Heart left ventricle (tissue), 16 donors: ENCODE data around the gene PAQR5. TPM values are rescaled to one million over a fixed set of nuclear protein-coding genes. Genes with fewer than 3 reads are reported as not detected.

ENCODE experiments used
- ATAC-seq, 4 donors: fragments of 200-7000 bp; cut with Tn5 transposase; one replicate each; pipeline ENCODE4 v1.9.1; 2020 to 2022; ENCODE audit warnings: moderate library complexity in 4 of 4, mild to moderate bottlenecking in 3 of 4, moderate number of reproducible peaks in 1 of 4
- DNase-seq, 5 donors: peaks; one replicate each; pipeline ENCODE4 v3.0.0-alpha.2; 2020
- H3K27ac ChIP-seq, 12 donors: fragments of 200-600 bp; sonication (generic) in 4 of 12; one replicate each; pipeline versions ENCODE4 v1.5.0 to v1.8.0; 2016 to 2022; ENCODE audit warnings: mild to moderate bottlenecking in 2 of 12
- H3K27me3 ChIP-seq, 9 donors: fragments of 200-600 bp; sonication (generic) in 2 of 9; one replicate each; pipeline versions ENCODE4 v1.5.1 to v1.8.0; 2016 to 2022; ENCODE audit warnings: mild to moderate bottlenecking in 3 of 9
- H3K36me3 ChIP-seq, 9 donors: fragments of 200-600 bp; sonication (generic) in 2 of 9; one replicate each; pipeline versions ENCODE4 v1.5.0 to v1.8.0; 2018 to 2022; ENCODE audit warnings: mild to moderate bottlenecking in 2 of 9
- H3K4me1 ChIP-seq, 12 donors: fragments of 200-600 bp; sonication (generic) in 4 of 12; one replicate each; pipeline versions ENCODE4 v1.5.0 to v1.8.0; 2016 to 2022; ENCODE audit warnings: mild to moderate bottlenecking in 3 of 12
- H3K4me3 ChIP-seq, 12 donors: fragments of 200-600 bp; sonication (generic) in 4 of 12; one replicate each; pipeline versions ENCODE4 v1.5.0 to v1.8.0; 2017 to 2022; ENCODE audit warnings: mild to moderate bottlenecking in 9 of 12, moderate library complexity in 4 of 12
- H3K9me3 ChIP-seq, 12 donors: fragments of 200-600 bp; sonication (generic) in 4 of 12; one replicate each; pipeline versions ENCODE4 v1.5.0 to v1.8.0; 2016 to 2022; ENCODE audit warnings: mild to moderate bottlenecking in 1 of 12
- POLR2A ChIP-seq, 2 donors: fragments of 450-650 bp; IDR thresholded peaks; one replicate each; pipeline ENCODE4 v1.6.1; 2017; ENCODE audit warnings: antibody characterized with exemption in 2 of 2, mild to moderate bottlenecking in 2 of 2, moderate library complexity in 2 of 2
- WGBS, 4 donors: extraction: QIAGEN DNeasy Blood & Tissue Kit in 2 of 4; methylation state at CpG; one replicate each; pipeline versions ENCODE4 v1.1.5 to v1.1.7; 2013 to 2018; 5-methylcytosine and 5-hydroxymethylcytosine counted together
- intact Hi-C, 10 donors: fragments of 100-400 bp; cut with DNase I; formaldehyde crosslinking; loops; one replicate each; pipeline versions ENCODE4 v1.11.1 to v1.14.2; 2022
- polyA plus RNA-seq, 2 donors: library from polyadenylated mRNA; stranded (reverse); fragments of 200-250 nt; gene quantifications; one replicate each; pipeline ENCODE4 v1.2.3, GENCODE V29; 2013
- total RNA-seq, 9 donors: library from RNA; depleted of rRNA in 2 of 9; stranded (reverse); fragments of >200 nt in 2 of 9; fragmentation: NEBNext Ultra II Directional in 3 of 9; extraction: Animal tissue kit (Norgen Biotek cat#: 25700) in 3 of 9; gene quantifications; one replicate each; pipeline versions ENCODE4 v1.1.0 to v1.2.4, GENCODE V29; 2016 to 2023
- TF ChIP-seq, protein P1 (sequence below), 12 donors: fragments of 200-600 bp; sonication (generic) in 4 of 12; IDR thresholded peaks; one replicate each; pipeline versions ENCODE4 v1.5.0 to v1.8.0; 2018 to 2022; ENCODE audit warnings: antibody characterized with exemption in 12 of 12, mild to moderate bottlenecking in 5 of 12
- donor health status: ischemic (EF 13 %, LVEDD 7.1; RV severe dilation, severe dysfunction).
- donor health status: healthy with polysubstance abuse.
- donor health status: DM: no; HTN: yes; CAD: no.
- donor health status: DM: no; HTN: no; CAD: no.
- donor health status: ischemic (EF 25% LVEDD 6.9; RV normal size, moderate dysfunction).
- donor health status: ischemic (EF 25% LVEDD 5.7; RV mildly dilated, moderate dysfunction).
- donor health status: healthy.
- donor health status: DM: yes; HTN: yes; CAD: no.
- donor health status: ischemic (EF 35%, LVEDD 5.7; RV mildly dilated, moderate dysfunction).
- donor health status: nonischemic (EF 11% LVEDD 7.7; RV severe dilation, severe dysfunction).
- donor health status: DM: yes; HTN: yes; CAD: no.
- donor health status: PGD.
- donor health status: ischemic (EF 29% LVEDD 5.4; RV normal size, mild dysfunction).
- donor health status: nonischemic (EF 23%, LVEDD 6.1; RV moderate dilation, normal function).

PAQR5 gene
- total and polyA plus RNA-seq, 11 donors: 0.27 to 1.6 (median 1.1) TPM

DNA sequence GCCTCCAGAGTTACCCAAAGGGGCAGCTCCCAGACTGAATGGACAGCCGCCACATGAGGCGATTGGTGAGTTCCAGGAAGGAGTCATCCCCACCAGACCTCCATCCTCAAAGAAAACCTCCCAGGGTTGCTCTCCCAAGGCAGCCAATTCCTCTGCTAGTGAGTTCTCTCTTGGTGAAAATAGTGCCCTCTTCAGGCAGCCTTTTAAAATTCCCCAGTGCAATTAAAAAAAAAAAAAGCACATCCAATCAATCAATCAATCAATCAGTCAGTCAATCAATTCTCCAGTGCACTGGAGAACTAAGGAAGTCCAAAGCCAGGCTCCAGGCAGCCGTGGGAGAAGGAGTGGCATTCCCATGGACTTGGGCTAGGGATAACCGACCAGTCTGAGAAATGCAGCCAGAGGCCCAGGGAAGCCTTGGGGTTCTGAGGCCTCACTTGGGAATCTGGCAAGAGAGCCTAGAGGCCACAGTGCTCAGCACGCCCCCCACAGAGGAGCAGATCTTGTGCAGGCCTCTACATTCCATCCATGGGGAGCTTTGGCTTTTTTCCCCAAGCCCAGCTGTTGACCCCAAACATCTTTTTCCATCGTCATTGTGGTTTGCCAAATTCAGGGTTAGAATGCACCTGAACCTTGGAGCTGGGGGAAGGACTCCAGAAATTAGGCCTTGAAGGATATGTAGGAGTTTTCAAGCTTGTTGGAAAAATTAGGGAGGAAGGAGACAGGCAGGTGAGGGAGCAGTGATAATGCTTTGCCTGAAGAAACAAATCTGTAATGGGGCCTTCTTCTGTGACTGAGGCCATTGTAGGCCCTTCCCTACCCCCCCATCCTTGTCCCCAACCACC lies 4.8 kb downstream of the PAQR5 start:
- Histone ChIP-seq H3K9me3 (no peaks in the 10 kb centered on the region), H3K4me3 (no peak overlapping the region), H3K27ac (no peak overlapping the region), H3K27me3 (peaks cover 0 to 22% (median 9%) of the 10 kb centered on the region in 9 donors), H3K36me3 (no peaks in the 10 kb centered on the region), H3K4me1 (peaks cover 0 to 17% (median 6%) of the 10 kb centered on the region in 12 donors)
- WGBS, 4 donors: 82 to 92% (median 88%) methylated on average over 6 of the region's 6 CpGs
- ATAC-seq (no peak), DNase-seq (no peak)
- intact Hi-C loops: no loop called here
- TF ChIP-seq, protein P1, sequence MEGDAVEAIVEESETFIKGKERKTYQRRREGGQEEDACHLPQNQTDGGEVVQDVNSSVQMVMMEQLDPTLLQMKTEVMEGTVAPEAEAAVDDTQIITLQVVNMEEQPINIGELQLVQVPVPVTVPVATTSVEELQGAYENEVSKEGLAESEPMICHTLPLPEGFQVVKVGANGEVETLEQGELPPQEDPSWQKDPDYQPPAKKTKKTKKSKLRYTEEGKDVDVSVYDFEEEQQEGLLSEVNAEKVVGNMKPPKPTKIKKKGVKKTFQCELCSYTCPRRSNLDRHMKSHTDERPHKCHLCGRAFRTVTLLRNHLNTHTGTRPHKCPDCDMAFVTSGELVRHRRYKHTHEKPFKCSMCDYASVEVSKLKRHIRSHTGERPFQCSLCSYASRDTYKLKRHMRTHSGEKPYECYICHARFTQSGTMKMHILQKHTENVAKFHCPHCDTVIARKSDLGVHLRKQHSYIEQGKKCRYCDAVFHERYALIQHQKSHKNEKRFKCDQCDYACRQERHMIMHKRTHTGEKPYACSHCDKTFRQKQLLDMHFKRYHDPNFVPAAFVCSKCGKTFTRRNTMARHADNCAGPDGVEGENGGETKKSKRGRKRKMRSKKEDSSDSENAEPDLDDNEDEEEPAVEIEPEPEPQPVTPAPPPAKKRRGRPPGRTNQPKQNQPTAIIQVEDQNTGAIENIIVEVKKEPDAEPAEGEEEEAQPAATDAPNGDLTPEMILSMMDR (IDR thresholded peaks at IDR 0.05): peak in 4 of 12 donors; percentile 5 to 11 (median 9)
- no peak for TF ChIP-seq POLR2A (IDR thresholded peaks at IDR 0.05)

DNA sequence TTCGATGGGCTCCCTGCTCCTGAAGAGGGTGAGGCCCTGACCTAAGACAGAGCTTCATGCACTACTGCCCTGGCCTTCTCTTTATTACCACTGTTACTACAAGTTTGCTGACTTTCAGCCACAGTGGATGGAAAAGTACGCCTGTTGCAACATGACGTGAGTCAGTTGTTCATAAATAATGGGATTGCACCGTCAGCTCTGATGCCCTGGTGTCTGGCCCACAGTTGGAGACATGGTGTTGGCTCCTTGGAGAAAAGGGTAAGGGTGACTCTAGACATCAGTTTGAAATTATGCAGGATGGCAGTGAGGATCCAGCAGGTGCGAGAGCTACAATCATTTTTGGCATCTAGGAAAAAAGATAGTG lies 5.5 kb downstream of the PAQR5 start:
- no peak for DNase-seq
- TF ChIP-seq POLR2A (IDR thresholded peaks at IDR 0.05): no peak
- TF ChIP-seq, protein P1 (IDR thresholded peaks at IDR 0.05): no peak
- intact Hi-C loops: no loop called here
- Histone ChIP-seq H3K4me1 (peaks cover 0 to 14% (median 4%) of the 10 kb centered on the region in 12 donors), H3K36me3 (no peaks in the 10 kb centered on the region), H3K27me3 (peaks cover 0 to 16% (median 5%) of the 10 kb centered on the region in 9 donors), H3K9me3 (no peaks in the 10 kb centered on the region), H3K4me3 (no peak overlapping the region), H3K27ac (no peak overlapping the region)
- no peak for ATAC-seq
- 65 to 93% (median 77%) methylated on average over 5 of the region's 5 CpGs for WGBS, 4 donors

DNA sequence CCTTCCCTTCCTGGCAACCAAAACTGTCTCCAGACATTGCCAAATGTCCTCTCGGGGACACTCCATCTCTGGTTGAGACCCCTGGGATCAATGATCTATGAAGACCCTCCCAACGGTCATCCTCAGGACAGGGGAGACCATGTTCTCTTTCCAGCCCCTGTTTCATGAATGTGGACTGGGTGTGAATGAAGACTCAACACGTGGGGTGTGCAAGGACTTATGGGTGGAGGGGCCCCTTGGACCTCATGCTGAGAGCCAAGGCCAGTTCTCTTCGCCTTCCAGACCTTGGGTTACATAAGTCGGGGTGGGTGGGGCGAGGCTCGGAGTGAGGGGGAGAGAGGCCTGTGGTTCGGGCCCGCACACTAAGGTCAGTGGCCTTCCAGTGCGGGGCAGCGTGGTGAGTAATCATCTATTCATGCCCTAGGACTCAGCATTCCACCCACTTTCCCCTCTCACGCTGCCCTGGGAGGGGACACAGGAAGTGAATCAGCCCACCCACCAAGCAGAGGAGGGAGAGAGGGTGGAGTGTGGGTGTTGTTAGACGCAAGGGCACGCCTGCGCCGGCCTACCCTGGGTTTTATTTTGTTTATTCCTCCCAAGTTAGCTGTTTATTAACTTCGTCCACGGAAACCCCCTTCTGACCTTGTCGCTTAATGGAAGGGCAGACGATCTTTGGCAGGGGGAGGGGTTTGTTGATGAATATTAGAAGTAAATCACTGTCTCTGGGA lies 6.7 kb downstream of the PAQR5 start:
- TF ChIP-seq, protein P1 (IDR thresholded peaks at IDR 0.05): no peak
- no peak for TF ChIP-seq POLR2A (IDR thresholded peaks at IDR 0.05)
- Histone ChIP-seq H3K9me3 (no peaks in the 10 kb centered on the region), H3K4me1 (peaks cover 0 to 4% (median 0%) of the 10 kb centered on the region in 12 donors), H3K27me3 (peaks cover 0 to 5% (median 0%) of the 10 kb centered on the region in 9 donors), H3K36me3 (no peaks in the 10 kb centered on the region), H3K27ac (no peak overlapping the region), H3K4me3 (no peak overlapping the region)
- peak in 3 of 4 donors; percentile 59 to 85 (median 75) for ATAC-seq
- intact Hi-C loops: no loop called here
- DNase-seq: no peak
- 70 to 84% (median 77%) methylated on average over 19 to 20 of the region's 20 CpGs for WGBS, 4 donors

GRCh38 chr15:69305933-69306568 lies 7.3 kb downstream of the PAQR5 start:
- Histone ChIP-seq H3K36me3 (no peaks in the 10 kb centered on the region), H3K27me3 (peaks cover 0 to 4% (median 0%) of the 10 kb centered on the region in 9 donors), H3K9me3 (no peaks in the 10 kb centered on the region), H3K4me1 (peaks cover 0 to 4% (median 0%) of the 10 kb centered on the region in 12 donors), H3K27ac (no peak overlapping the region), H3K4me3 (no peak overlapping the region)
- intact Hi-C loops: no loop called here
- TF ChIP-seq POLR2A (IDR thresholded peaks at IDR 0.05): no peak
- TF ChIP-seq, protein P1 (IDR thresholded peaks at IDR 0.05): no peak
- WGBS, 4 donors: 91 to 97% (median 94%) methylated on average over 9 of the region's 9 CpGs
- ATAC-seq (no peak), DNase-seq (no peak)
